Measurements from ENCODE around the gene BCL11B. TPM values are rescaled to one million over a fixed set of nuclear protein-coding genes. Genes with fewer than 3 reads are reported as not detected.

Gene BCL11B
- total and polyA plus RNA-seq, 2 donors (not counting 1 experiment from before 2014, with no cell fraction given): 0.33 to 0.42 TPM

GRCh38 chr14:99237288-99237687 lies 34.7 kb downstream of the BCL11B start:
- Histone ChIP-seq H4K20me1 (ENCODE audit: control insufficient read depth, insufficient read depth, low read length, poor library complexity, severe bottlenecking) (no peaks in the 10 kb centered on the region), H3K79me2 (ENCODE audit: control insufficient read depth, insufficient read depth, low read length) (no peaks in the 10 kb centered on the region), H3K4me3 (ENCODE audit: control extremely low read depth in 1 of 5, extremely low read depth in 1 of 5, insufficient read depth in 1 of 5, low read depth in 2 of 5, low read length in 4 of 5) (no peak overlapping the region), H3K4me1 (ENCODE audit: control insufficient read depth in 2 of 2, insufficient read depth in 2 of 2, low read length in 2 of 2) (no peaks in the 10 kb centered on the region), H3K36me3 (replicated peaks in 1 of 2; ENCODE audit: control extremely low read depth in 1 of 2, control insufficient read depth in 1 of 2, extremely low read depth in 1 of 2, insufficient read depth in 2 of 2, low read length in 1 of 2) (no peaks in the 10 kb centered on the region), H3K4me2 (replicated peaks; ENCODE audit: low read depth, low read length, poor library complexity, severe bottlenecking) (no peak overlapping the region), H3K9ac (ENCODE audit: low read length) (no peak overlapping the region), H3K27ac (ENCODE audit: low read length in 2 of 2) (no peak overlapping the region), H3K9me3 (ENCODE audit: control extremely low read depth in 1 of 3, control insufficient read depth in 2 of 3, insufficient read depth in 1 of 3, low read length in 2 of 3) (peaks cover 0 to 53% (median 6%) of the 10 kb centered on the region in 3 donors), H2AFZ (ENCODE audit: insufficient read depth, low read depth, low read length, poor library complexity, severe bottlenecking) (no peak overlapping the region), H3K27me3 (replicated peaks in 1 of 4; ENCODE audit: control extremely low read depth in 1 of 4, control insufficient read depth in 3 of 4, insufficient read depth in 4 of 4, low read length in 3 of 4) (peaks cover 0 to 14% (median 3%) of the 10 kb centered on the region in 4 experiments)
- Mint-ChIP-seq H3K4me1 (no peaks in the 10 kb centered on the region), H3K27me3 (peaks cover 16% of the 10 kb centered on the region), H3K27ac (no peak overlapping the region), H3K4me3 (no peak overlapping the region), H3K9me3 (ENCODE audit: insufficient read depth) (peaks cover 2% of the 10 kb centered on the region)
- intact Hi-C loops (cut with micrococcal nuclease): no loop called here
- ChIA-PET CTCF (no interaction called here), POLR2A (no interaction called here)
- DNase-seq: no peak
- TF ChIP-seq EZH2 (IDR thresholded peaks at IDR 0.05; ENCODE audit: borderline replicate concordance, insufficient read depth, low read depth, low read length, poor library complexity, severe bottlenecking): no peak
- TF ChIP-seq CTCF (IDR thresholded peaks at IDR 0.05): no peak
- ATAC-seq (ENCODE audit: low read depth): no peak
- WGBS (ENCODE audit: insufficient coverage): 62% methylated on average over 5 of the region's 7 CpGs

DNA sequence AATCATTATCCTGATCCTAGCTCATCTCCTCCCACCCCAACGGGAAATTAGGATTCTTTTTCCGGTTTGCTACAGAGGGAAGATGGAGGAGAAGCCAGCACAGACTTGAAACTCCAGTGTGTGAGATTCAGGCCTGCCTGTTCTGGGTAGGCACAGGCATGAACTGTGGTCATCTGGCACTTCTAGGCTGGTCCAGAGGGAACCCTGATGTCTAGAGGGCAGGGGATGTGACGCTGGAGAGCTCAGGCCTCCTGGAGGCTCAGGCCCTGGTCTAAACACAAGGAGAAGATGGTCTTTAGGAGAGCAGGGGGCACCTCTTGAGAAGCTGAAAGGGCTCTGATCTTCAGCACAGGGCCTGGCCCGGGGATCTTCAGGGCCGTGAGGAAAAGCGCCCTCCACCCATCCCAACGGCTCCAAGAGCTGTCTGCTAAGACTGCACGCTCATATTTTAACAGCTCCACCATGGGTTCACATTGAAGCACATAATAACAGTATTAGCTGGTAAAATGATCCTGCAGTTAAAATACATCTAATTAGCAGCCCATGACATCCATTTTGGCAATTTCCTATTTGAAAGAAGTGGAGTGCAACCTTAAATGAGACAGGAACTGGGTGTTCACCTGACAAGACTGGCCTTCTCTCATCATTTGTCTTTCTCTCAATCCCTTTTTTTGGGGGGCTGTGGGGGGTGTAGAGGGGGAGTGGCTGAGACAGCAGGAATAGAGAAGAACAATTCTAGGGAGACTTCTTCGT lies 35.4 kb downstream of the BCL11B start:
- no peaks in the 10 kb centered on the region for H3K36me3 ChIP-seq (replicated peaks in 1 of 2; ENCODE audit: control extremely low read depth in 1 of 2, control insufficient read depth in 1 of 2, extremely low read depth in 1 of 2, insufficient read depth in 2 of 2, low read length in 1 of 2)
- intact Hi-C loops (cut with micrococcal nuclease): no loop called here
- Mint-ChIP-seq H3K27ac (no peak overlapping the region), H3K27me3 (peaks cover 13% of the 10 kb centered on the region), H3K9me3 (ENCODE audit: insufficient read depth) (peaks cover 2% of the 10 kb centered on the region), H3K4me3 (no peak overlapping the region), H3K4me1 (no peaks in the 10 kb centered on the region)
- no peak overlapping the region for H3K27ac ChIP-seq (ENCODE audit: low read length in 2 of 2)
- no peaks in the 10 kb centered on the region for H3K79me2 ChIP-seq (ENCODE audit: control insufficient read depth, insufficient read depth, low read length)
- WGBS (ENCODE audit: insufficient coverage): 100% methylated on average over 1 of the region's 9 CpGs
- H3K4me3 ChIP-seq (ENCODE audit: control extremely low read depth in 1 of 5, extremely low read depth in 1 of 5, insufficient read depth in 1 of 5, low read depth in 2 of 5, low read length in 4 of 5): no peak overlapping the region
- ChIA-PET POLR2A (no interaction called here), CTCF (no interaction called here)
- H3K27me3 ChIP-seq (replicated peaks in 1 of 4; ENCODE audit: control extremely low read depth in 1 of 4, control insufficient read depth in 3 of 4, insufficient read depth in 4 of 4, low read length in 3 of 4): peaks cover 0 to 17% (median 3%) of the 10 kb centered on the region in 4 experiments
- peaks cover 0 to 58% (median 6%) of the 10 kb centered on the region in 3 donors for H3K9me3 ChIP-seq (ENCODE audit: control extremely low read depth in 1 of 3, control insufficient read depth in 2 of 3, insufficient read depth in 1 of 3, low read length in 2 of 3)
- TF ChIP-seq CTCF (IDR thresholded peaks at IDR 0.05): no peak
- TF ChIP-seq EZH2 (IDR thresholded peaks at IDR 0.05; ENCODE audit: borderline replicate concordance, insufficient read depth, low read depth, low read length, poor library complexity, severe bottlenecking): no peak
- ATAC-seq (ENCODE audit: low read depth) (no peak), DNase-seq (no peak)
- H2AFZ ChIP-seq (ENCODE audit: insufficient read depth, low read depth, low read length, poor library complexity, severe bottlenecking): no peak overlapping the region
- no peaks in the 10 kb centered on the region for H3K4me1 ChIP-seq (ENCODE audit: control insufficient read depth in 2 of 2, insufficient read depth in 2 of 2, low read length in 2 of 2)
- no peak overlapping the region for H3K4me2 ChIP-seq (replicated peaks; ENCODE audit: low read depth, low read length, poor library complexity, severe bottlenecking)
- no peak overlapping the region for H3K9ac ChIP-seq (ENCODE audit: low read length)
- H4K20me1 ChIP-seq (ENCODE audit: control insufficient read depth, insufficient read depth, low read length, poor library complexity, severe bottlenecking): no peaks in the 10 kb centered on the region
